ENCODE data around the gene IQCM.
A peak's percentile ranks its signal among the peaks of the same experiment; 100 is the strongest.

The IQCM gene

DNA sequence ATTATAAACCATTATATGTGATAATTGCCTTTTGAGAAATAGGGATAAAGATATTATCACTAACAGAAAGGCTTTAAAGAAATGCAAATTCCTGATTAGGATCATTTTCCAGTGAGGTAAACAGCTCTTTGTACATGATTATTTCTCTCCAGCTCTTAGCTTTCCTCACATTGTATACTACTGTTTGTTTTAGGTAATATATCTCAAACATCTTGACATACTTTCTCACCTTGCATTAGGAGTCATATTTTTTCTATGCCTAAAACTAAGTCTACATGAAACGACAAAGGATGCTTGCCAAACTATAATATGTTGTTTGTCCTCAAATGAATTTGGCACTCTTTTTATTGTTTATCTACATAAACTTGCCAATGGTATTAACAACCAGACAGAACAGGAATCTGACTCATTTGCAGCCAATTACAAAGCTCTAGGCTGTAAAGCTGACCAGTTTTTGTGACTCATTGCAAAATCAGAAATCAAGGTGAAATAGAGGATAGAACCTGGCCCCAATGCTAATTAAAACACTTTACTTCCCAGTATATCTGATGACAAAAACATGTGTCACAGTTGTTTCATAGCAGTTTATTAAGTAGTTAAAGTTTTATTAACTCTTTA lies 107.0 kb downstream of the IQCM start:
- peak; percentile 10 to 19 for DNase-seq

DNA sequence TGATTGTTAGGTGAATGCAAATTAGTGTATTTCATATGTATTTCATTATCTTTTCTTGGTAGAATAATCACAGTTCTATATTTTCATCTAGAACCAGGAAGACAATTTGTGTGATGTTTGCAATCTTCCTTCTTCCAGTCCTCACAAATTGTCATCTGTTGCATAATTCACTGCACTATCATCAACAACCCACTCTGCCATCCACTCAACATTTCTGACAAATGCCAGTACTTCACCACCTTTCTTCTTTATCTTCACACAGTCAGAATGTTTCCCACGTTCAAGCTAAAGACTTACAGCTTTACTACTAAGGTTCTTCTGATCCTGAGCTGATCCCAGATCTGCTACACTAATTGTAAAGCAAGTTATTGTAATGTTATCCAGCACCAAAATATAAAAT lies 107.8 kb downstream of the IQCM start:
- no peak for DNase-seq

DNA sequence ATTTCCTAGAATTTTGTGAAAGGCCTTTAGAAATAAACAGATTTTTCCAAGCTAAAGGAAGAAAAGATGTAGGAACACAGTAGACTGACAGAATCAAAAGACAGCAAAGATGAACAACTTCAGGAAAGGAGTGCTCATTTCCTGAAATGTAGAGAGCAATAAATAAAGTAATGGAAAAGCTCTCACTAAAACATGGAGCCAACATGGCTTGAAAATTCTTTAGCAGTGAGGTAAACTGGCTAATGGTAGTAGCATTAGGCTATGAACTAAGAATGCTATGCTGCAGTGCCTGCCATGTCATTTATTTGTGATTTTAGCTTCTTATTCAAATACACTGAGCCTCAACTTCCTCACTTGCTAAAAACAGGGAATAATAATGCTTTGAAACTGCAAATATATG lies 108.7 kb downstream of the IQCM start:
- DNase-seq: no peak

GRCh38 chr4:149702414-149703293 lies 113.0 kb downstream of the IQCM start:
- DNase-seq: no peak

- no peak for DNase-seq
Measured at GRCh38 chr4:149701435-149702156, 114.0 kb downstream of the IQCM start.

- no peak for DNase-seq
Measured at GRCh38 chr4:149700272-149700671, 115.4 kb downstream of the IQCM start.

DNA sequence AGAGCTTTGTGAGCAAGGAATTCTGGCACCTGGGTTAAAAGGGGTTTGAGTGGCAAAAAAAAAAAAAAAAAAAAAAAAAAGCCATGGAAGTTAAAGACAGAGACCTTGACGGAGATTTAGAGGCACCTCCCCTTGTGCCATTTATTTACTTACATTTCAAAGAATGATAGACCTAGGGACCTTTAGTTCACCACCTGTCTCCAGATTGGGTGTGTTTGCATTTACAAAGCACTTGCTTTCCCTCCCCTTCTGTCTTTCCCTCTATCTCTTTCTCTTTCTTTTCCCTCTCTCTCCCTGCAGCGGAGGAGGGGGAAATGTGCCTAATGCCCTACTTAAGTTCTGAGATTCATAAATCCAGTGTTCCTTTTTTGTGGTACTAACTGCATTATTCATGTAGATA lies 116.0 kb downstream of the IQCM start:
- DNase-seq: no peak

- DNase-seq: no peak
Measured at GRCh38 chr4:149690726-149691125, 124.9 kb downstream of the IQCM start.

DNA sequence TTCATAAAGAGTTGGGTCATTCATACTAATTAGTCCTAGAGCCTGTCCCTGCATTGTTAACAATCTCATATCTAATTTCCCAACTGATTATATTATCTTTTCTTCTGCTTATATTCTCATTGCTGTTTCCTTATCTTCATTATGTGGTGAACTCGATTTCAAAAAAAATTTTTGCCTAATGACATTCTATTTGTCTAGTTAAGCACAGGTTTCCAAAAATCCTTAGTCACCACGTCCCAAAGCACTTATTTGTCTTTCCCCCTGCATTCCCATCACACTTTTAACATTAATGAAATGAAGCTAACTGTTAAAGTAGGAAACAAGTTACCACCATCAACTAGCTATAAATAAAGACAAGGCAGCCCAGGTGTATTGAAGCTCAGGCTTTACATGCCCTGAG lies 131.1 kb downstream of the IQCM start:
- DNase-seq: no peak

DNA sequence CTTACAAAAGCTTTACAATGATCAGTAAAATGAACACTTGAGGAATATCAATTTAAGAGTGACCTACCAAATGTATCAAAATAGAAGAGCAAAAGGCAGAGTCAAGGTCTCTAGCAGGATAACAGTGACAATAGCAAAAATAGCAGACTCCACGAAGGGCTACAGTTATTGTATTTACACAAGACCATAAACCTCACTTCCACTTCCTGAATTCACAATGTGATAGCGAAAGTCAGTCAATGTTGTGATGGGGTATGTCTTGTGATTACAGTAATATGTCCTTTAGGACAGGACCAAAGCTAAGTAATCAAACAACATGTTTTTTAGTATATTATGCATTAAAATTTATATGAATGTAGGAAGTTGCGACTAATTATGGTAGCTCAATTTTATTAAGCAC lies 139.6 kb downstream of the IQCM start:
- DNase-seq: no peak

DNA sequence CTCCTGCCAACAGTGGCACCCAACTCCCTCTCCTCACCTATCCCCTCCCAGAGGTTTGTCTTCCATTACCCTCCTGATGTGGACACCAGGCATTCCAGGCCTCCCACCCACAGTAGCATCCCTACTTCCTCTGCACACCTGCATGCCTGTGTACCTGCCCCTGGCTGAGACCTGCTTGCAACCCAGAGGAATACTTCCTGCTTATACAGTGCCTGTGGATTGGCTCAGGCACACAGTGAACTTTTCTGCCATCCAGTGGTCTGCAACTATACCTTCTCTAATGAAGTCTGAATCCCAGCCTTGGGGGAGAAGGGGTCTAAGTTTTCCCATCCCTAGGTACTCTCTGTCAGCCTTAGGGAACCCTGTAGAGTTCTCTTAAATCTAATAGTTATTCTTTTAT lies 169.9 kb downstream of the IQCM start:
- DNase-seq: peak; percentile 20 to 43

- no peak for DNase-seq
Measured at GRCh38 chr4:149638073-149638472, 177.6 kb downstream of the IQCM start.

DNA sequence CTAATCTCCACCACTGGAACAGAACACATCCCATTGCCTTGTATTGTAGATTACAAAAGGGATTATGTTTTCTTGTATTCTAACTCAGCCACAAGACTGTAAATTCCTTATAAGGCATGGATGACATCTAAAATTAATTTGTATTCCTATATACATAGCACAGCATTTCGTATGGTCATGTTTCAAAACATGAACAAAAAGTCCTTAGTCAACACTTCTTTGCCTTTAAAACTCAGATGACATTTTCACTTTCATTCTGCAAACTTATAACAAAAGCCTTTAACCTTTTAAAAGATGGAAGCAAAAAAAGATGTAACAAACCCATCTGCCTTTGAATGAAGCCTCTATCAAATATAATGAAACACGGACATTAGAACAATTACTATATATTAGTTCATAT lies 181.3 kb downstream of the IQCM start:
- no peak for DNase-seq

DNA sequence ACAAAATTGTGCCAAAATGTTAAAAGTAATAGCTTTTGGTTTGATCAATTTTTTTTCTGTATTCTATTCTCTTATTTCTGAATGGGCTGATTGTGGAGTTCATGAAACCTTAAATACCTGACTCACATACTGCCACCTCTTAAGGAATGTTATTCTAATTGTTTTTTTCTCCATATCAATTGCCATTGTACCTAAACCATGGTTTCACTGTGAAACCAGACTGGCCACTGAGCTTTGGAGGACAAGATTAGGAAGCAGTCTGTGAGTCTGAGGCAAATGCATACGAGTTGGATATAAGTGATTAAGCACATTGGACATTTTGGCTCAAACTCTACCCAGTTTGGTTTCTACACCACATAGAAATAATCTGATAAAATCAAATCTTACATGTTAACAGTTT lies 184.0 kb downstream of the IQCM start:
- DNase-seq: no peak

GRCh38 chr4:149630064-149630463 lies 185.6 kb downstream of the IQCM start:
- no peak for DNase-seq

DNA sequence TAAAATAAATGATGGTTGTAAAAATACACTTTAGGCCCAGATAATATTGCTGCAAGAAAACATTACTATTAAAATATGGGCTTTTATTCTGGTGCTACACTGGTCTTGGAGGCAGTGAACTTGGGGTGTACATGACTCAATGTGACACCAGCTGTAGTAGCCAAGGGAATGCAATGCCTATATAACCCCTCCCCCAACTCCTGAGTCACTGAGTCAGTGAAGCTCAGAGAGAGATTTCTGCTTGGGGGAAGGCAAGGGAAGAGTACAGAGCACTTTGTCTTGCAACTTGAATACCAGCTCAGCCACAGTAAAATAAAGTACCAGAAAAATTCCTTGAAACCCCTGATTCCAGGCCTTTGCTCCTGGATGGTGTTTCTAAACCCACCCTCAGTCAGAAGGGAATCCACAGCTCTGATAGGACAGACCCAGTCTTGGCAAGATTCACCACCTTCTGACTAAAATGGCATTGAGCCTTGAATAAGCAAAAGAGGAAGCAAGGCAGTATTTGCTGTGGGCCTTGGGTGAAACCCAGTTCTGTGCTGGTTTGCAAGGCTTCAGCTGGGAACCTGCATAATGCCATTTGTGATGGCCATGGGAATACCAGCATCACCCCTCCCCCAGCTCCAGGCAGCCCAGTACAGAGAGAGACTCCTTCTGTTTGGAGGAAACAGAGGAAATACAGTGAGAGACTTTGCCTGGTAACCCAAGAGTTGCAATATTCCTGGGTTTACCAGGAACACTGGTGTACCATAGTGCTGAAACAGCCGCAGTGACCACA lies 209.9 kb downstream of the IQCM start:
- DNase-seq: no peak

DNA sequence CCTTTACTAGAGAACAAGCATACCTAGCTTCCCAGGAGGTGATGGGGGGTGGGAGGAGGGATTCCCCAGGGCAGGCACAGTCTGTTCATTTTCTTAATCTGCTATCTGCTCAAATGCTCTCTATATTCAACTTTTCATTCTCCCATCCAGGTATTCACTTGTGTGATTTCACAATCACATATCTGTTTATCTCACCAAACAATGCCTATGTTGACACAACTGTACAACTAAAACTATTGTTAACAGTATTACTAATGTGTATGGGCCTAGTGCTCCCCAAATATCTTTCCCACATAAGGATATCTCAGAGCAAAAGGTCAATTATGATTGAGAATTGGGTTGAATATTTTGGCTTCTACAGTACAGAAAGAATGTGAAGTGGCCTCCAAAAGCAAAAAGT lies 210.8 kb downstream of the IQCM start:
- no peak for DNase-seq

DNA sequence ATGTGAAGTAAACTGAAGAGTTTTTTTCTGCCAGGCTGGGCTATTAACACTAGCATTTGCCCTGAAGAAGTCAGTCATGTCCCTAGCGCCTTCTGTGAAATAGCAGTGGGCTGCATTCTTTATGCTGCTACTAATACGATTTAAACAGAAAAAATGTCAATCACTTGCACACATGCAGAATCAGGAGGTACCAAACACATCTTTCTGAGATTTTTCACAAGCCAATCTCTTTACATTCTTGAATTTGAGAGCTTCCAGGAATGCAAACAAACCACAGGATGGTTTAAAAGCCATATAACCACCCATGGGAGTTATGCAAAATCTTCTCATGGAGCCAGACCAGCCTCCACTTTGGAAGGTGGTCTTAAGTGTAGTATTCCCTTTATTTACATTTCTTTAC lies 220.1 kb downstream of the IQCM start:
- no peak for DNase-seq

DNA sequence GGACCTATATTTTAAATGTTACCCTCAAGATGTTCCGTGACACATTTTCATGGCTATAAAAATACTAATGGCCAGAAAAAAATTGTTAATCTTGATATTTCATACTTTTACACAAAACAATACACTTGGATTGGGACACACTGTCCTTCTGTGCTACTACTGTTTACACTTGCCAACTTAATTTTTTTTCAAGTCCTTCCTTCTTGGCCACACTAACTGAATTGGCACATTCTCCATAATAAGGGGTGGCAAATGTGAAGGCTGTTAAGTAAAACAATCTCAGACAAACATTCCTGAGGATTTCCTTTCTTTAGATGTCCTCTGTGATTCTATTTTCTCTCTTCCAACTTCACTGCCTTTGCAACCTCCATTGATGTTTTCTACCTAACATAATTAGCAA lies 225.8 kb downstream of the IQCM start:
- no peak for DNase-seq

DNA sequence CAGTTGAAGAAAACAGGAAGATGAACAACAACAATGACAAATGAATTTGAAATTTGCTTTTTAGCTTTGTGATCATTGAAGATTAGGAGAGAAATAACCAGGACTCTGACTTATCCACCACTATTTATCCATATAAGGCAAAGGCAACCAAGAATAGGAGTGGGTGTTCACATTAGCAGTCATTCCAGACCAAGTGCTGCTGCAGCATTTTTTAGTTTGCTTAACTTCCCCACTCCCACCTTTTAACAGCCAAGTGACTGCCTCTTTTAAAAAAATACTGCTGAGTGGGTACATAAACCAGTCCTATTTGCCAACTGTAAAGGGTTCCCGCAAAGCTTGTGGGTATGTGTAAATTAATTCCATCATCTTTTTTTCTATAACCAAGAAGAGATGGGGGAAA lies 230.9 kb downstream of the IQCM start:
- DNase-seq: no peak

DNA sequence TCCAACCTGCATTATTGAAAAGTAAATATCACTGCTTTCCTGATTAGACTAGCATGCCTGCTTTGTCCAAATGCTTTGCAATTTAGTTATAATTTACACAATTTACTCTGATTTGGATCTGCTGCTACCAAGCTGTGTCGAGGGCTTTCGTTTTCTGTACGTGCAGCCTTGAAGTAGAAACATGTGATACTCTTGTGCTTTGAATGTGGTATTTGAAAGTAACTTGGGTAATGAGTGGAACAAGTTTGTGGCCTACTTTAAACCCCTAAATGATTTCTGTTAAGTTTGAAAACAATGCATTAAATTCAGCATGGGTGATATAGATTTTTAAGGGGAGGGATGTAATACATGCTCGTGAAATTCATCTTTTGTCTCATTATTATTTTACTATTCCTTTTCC lies 240.7 kb downstream of the IQCM start:
- DNase-seq: no peak

GRCh38 chr4:149572716-149573115 lies 242.9 kb downstream of the IQCM start:
- DNase-seq: no peak

GRCh38 chr4:149555799-149556198 lies 259.8 kb downstream of the IQCM start:
- DNase-seq: no peak
